Cardiac muscle cell (in vitro differentiated cells and primary cell): ENCODE data around the gene CCDC27. TPM values are rescaled to one million over a fixed set of nuclear protein-coding genes. Genes with fewer than 3 reads are reported as not detected.

Source experiments
- DNase-seq, 2 donors: peaks; one replicate each; pipeline versions ENCODE4 v3.0.0 to v3.0.0-alpha.2; 2010 to 2017; ENCODE audit warnings: low read depth in 1 of 2, low spot score in 1 of 2
- H3K27ac ChIP-seq: fragments of 200-600 bp; sonication (generic); 2 replicates; pipeline ENCODE4 v1.5.1; 2016
- H3K27me3 ChIP-seq: fragments of 200-600 bp; sonication (generic); 2 replicates; pipeline ENCODE4 v1.6.0; 2016; ENCODE audit warnings: control low read depth
- H3K36me3 ChIP-seq: fragments of 200-600 bp; sonication (generic); 2 replicates; pipeline ENCODE4 v1.5.1; 2016; ENCODE audit warnings: control low read depth
- H3K4me1 ChIP-seq: fragments of 200-600 bp; sonication (generic); 2 replicates; pipeline ENCODE4 v1.8.1; 2017; ENCODE audit warnings: low read depth, mild to moderate bottlenecking, mixed run types
- H3K4me3 ChIP-seq: fragments of 200-600 bp; sonication (generic); 2 replicates; pipeline ENCODE4 v1.5.1; 2016; ENCODE audit warnings: mild to moderate bottlenecking
- H3K9me3 ChIP-seq: fragments of 200-600 bp; sonication (generic); 2 replicates; pipeline ENCODE4 v1.5.1; 2017; ENCODE audit warnings: low read depth, mild to moderate bottlenecking, control low read depth
- polyA plus RNA-seq: library from polyadenylated mRNA; unstranded; fragments of >200 nt; fragmentation: Nextera tagmentation; extraction: Ambion mirVana; gene quantifications from 2 replicates; pipeline ENCODE4 v1.2.1, GENCODE V29; 2016
- total RNA-seq: library from RNA; depleted of rRNA; stranded (reverse); fragments of >200 nt; gene quantifications from 2 replicates; pipeline ENCODE4 v1.2.3, GENCODE V29; 2016
- TF ChIP-seq, protein P1 (sequence below): IDR thresholded peaks from 2 replicates; pipeline ENCODE4 v1.5.1; 2012; ENCODE audit warnings: low read depth, mild to moderate bottlenecking, low read length

Gene CCDC27
- total and polyA plus RNA-seq, 2 experiments from 2014 or later = 0.09 to 0.71 TPM

- H3K36me3 ChIP-seq = peaks cover 15% of the 10 kb centered on the region
- no peaks in the 10 kb centered on the region for H3K4me1 ChIP-seq
- TF ChIP-seq, protein P1, sequence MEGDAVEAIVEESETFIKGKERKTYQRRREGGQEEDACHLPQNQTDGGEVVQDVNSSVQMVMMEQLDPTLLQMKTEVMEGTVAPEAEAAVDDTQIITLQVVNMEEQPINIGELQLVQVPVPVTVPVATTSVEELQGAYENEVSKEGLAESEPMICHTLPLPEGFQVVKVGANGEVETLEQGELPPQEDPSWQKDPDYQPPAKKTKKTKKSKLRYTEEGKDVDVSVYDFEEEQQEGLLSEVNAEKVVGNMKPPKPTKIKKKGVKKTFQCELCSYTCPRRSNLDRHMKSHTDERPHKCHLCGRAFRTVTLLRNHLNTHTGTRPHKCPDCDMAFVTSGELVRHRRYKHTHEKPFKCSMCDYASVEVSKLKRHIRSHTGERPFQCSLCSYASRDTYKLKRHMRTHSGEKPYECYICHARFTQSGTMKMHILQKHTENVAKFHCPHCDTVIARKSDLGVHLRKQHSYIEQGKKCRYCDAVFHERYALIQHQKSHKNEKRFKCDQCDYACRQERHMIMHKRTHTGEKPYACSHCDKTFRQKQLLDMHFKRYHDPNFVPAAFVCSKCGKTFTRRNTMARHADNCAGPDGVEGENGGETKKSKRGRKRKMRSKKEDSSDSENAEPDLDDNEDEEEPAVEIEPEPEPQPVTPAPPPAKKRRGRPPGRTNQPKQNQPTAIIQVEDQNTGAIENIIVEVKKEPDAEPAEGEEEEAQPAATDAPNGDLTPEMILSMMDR = no peak
- H3K27me3 ChIP-seq = no peaks in the 10 kb centered on the region
- no peaks in the 10 kb centered on the region for H3K9me3 ChIP-seq
- no peak overlapping the region for H3K4me3 ChIP-seq
- H3K27ac ChIP-seq = no peak overlapping the region
- no peak for DNase-seq
Measured at GRCh38 chr1:3820316-3820715, 68.1 kb downstream of the CCDC27 start.

GRCh38 chr1:3821004-3821403 lies 68.8 kb downstream of the CCDC27 start:
- H3K27ac ChIP-seq = no peak overlapping the region
- H3K36me3 ChIP-seq = peaks cover 22% of the 10 kb centered on the region
- TF ChIP-seq, protein P1 = no peak
- no peaks in the 10 kb centered on the region for H3K27me3 ChIP-seq
- H3K4me3 ChIP-seq = no peak overlapping the region
- no peaks in the 10 kb centered on the region for H3K9me3 ChIP-seq
- DNase-seq = no peak
- H3K4me1 ChIP-seq = no peaks in the 10 kb centered on the region

Other genes with a start within 250 kb of the CCDC27 start
- 12.6 and 31.7 TPM in 2 replicates for gene MEGF6, start 140.9 kb upstream of the CCDC27 start, total RNA-seq
- gene MEGF6, start 140.9 kb upstream of the CCDC27 start, polyA plus RNA-seq = 11.1 and 24.5 TPM in 2 replicates
- gene TPRG1L, start 127.4 kb upstream of the CCDC27 start, total RNA-seq = 9.3 and 16.0 TPM in 2 replicates
- 18.8 and 32.3 TPM in 2 replicates for gene TPRG1L, start 127.4 kb upstream of the CCDC27 start, polyA plus RNA-seq
- 21.6 and 24.2 TPM in 2 replicates for gene WRAP73, start 102.3 kb upstream of the CCDC27 start, total RNA-seq
- gene WRAP73, start 102.3 kb upstream of the CCDC27 start, polyA plus RNA-seq = 25.9 and 27.1 TPM in 2 replicates
- not detected in 2 replicates for gene TP73, start 99.9 kb upstream of the CCDC27 start, total RNA-seq
- 0.87 and 1.0 TPM in 2 replicates for gene TP73, start 99.9 kb upstream of the CCDC27 start, polyA plus RNA-seq
- 20.9 and 28.4 TPM in 2 replicates for gene SMIM1, start 20.3 kb downstream of the CCDC27 start, total RNA-seq
- gene SMIM1, start 20.3 kb downstream of the CCDC27 start, polyA plus RNA-seq = 25.8 and 39.3 TPM in 2 replicates
- gene LRRC47, start 44.0 kb downstream of the CCDC27 start, total RNA-seq = 53.5 and 67.5 TPM in 2 replicates
- gene LRRC47, start 44.0 kb downstream of the CCDC27 start, polyA plus RNA-seq = 61.5 and 78.3 TPM in 2 replicates
- gene CEP104, start 104.8 kb downstream of the CCDC27 start, total RNA-seq = 17.9 and 21.4 TPM in 2 replicates
- 26.3 and 32.4 TPM in 2 replicates for gene CEP104, start 104.8 kb downstream of the CCDC27 start, polyA plus RNA-seq
- gene DFFB, start 105.0 kb downstream of the CCDC27 start, total RNA-seq = 8.0 and 9.7 TPM in 2 replicates
- gene DFFB, start 105.0 kb downstream of the CCDC27 start, polyA plus RNA-seq = 6.5 and 7.2 TPM in 2 replicates
- gene C1orf174, start 147.8 kb downstream of the CCDC27 start, total RNA-seq = 20.3 and 22.2 TPM in 2 replicates
- gene C1orf174, start 147.8 kb downstream of the CCDC27 start, polyA plus RNA-seq = 17.6 and 26.1 TPM in 2 replicates